ENCODE results near the gene SPAG8. TPM values are rescaled to one million over a fixed set of nuclear protein-coding genes. Genes with fewer than 3 reads are reported as not detected.

The SPAG8 gene
- total and polyA plus RNA-seq, 2 donors (not counting 1 experiment from before 2014, with no cell fraction given): 2.0 to 5.4 TPM

- peaks cover 12% of the 10 kb centered on the region for H3K4me1 Mint-ChIP-seq
- Histone ChIP-seq H3K9me3 (ENCODE audit: control extremely low read depth in 1 of 3, control insufficient read depth in 2 of 3, insufficient read depth in 1 of 3, low read length in 2 of 3) (peaks cover 0 to 2% (median 0%) of the 10 kb centered on the region in 3 donors), H3K36me3 (replicated peaks in 1 of 2; ENCODE audit: control extremely low read depth in 1 of 2, control insufficient read depth in 1 of 2, extremely low read depth in 1 of 2, insufficient read depth in 2 of 2, low read length in 1 of 2) (peaks cover 2 to 17% of the 10 kb centered on the region in 2 experiments), H3K27me3 (replicated peaks in 1 of 4; ENCODE audit: control extremely low read depth in 1 of 4, control insufficient read depth in 3 of 4, insufficient read depth in 4 of 4, low read length in 3 of 4) (no peaks in the 10 kb centered on the region), H3K27ac (ENCODE audit: low read length in 2 of 2) (no peak overlapping the region), H3K4me1 (ENCODE audit: control insufficient read depth in 2 of 2, insufficient read depth in 2 of 2, low read length in 2 of 2) (no peaks in the 10 kb centered on the region), H3K4me3 (ENCODE audit: control extremely low read depth in 1 of 5, extremely low read depth in 1 of 5, insufficient read depth in 1 of 5, low read depth in 2 of 5, low read length in 4 of 5) (no peak overlapping the region), H3K4me2 (replicated peaks; ENCODE audit: low read depth, low read length, poor library complexity, severe bottlenecking) (no peak overlapping the region), H4K20me1 (ENCODE audit: control insufficient read depth, insufficient read depth, low read length, poor library complexity, severe bottlenecking) (peaks cover 62% of the 10 kb centered on the region), H3K79me2 (ENCODE audit: control insufficient read depth, insufficient read depth, low read length) (peaks cover 85% of the 10 kb centered on the region), H3K9ac (ENCODE audit: low read length) (no peak overlapping the region), H2AFZ (ENCODE audit: insufficient read depth, low read depth, low read length, poor library complexity, severe bottlenecking) (no peak overlapping the region)
- ChIA-PET POLR2A (interaction anchor here (0.7 kb wide), 2 partner anchors 9 to 23 kb away, joined by 7 to 11 read pairs; no protein-coding TSS in a partner anchor), CTCF (interaction anchor here (1.0 kb wide), 1 partner anchor 8 kb away, joined by 3 read pairs; no protein-coding TSS in a partner anchor)
- WGBS (ENCODE audit: insufficient coverage): no CpG with 5 or more reads among the region's 1 CpG
- intact Hi-C loops (cut with micrococcal nuclease): no loop called here
- no peaks in the 10 kb centered on the region for H3K9me3 Mint-ChIP-seq (ENCODE audit: insufficient read depth)
- no peak for ATAC-seq (ENCODE audit: low read depth)
- H3K27ac Mint-ChIP-seq: no peak overlapping the region
- H3K27me3 Mint-ChIP-seq: no peaks in the 10 kb centered on the region
- H3K4me3 Mint-ChIP-seq: no peak overlapping the region
- no peak for DNase-seq
- no peak for TF ChIP-seq CTCF (IDR thresholded peaks at IDR 0.05)
- no peak for TF ChIP-seq EZH2 (IDR thresholded peaks at IDR 0.05; ENCODE audit: borderline replicate concordance, insufficient read depth, low read depth, low read length, poor library complexity, severe bottlenecking)
These were observed 44.6 kb downstream of the SPAG8 start for GRCh38 chr9:35767458-35767857.

- no peak overlapping the region for H3K27ac ChIP-seq (ENCODE audit: low read length in 2 of 2)
- DNase-seq (no peak), ATAC-seq (ENCODE audit: low read depth) (no peak)
- no peak for TF ChIP-seq CTCF (IDR thresholded peaks at IDR 0.05)
- no peak for TF ChIP-seq EZH2 (IDR thresholded peaks at IDR 0.05; ENCODE audit: borderline replicate concordance, insufficient read depth, low read depth, low read length, poor library complexity, severe bottlenecking)
- POLR2A ChIA-PET: interaction anchor here (0.7 kb wide), 2 partner anchors 8 to 23 kb away, joined by 7 to 11 read pairs; no protein-coding TSS in a partner anchor
- CTCF ChIA-PET: interaction anchor here (1.0 kb wide), 1 partner anchor 9 kb away, joined by 3 read pairs; no protein-coding TSS in a partner anchor
- H3K79me2 ChIP-seq (ENCODE audit: control insufficient read depth, insufficient read depth, low read length): peaks cover 85% of the 10 kb centered on the region
- peaks cover 2 to 12% of the 10 kb centered on the region in 2 experiments for H3K36me3 ChIP-seq (replicated peaks in 1 of 2; ENCODE audit: control extremely low read depth in 1 of 2, control insufficient read depth in 1 of 2, extremely low read depth in 1 of 2, insufficient read depth in 2 of 2, low read length in 1 of 2)
- Mint-ChIP-seq H3K27me3 (no peaks in the 10 kb centered on the region), H3K4me1 (peaks cover 15% of the 10 kb centered on the region), H3K9me3 (ENCODE audit: insufficient read depth) (no peaks in the 10 kb centered on the region), H3K4me3 (no peak overlapping the region), H3K27ac (no peak overlapping the region)
- H3K9ac ChIP-seq (ENCODE audit: low read length): no peak overlapping the region
- intact Hi-C loops (cut with micrococcal nuclease): no loop called here
- H3K4me3 ChIP-seq (ENCODE audit: control extremely low read depth in 1 of 5, extremely low read depth in 1 of 5, insufficient read depth in 1 of 5, low read depth in 2 of 5, low read length in 4 of 5): no peak overlapping the region
- H3K4me2 ChIP-seq (replicated peaks; ENCODE audit: low read depth, low read length, poor library complexity, severe bottlenecking): no peak overlapping the region
- H3K9me3 ChIP-seq (ENCODE audit: control extremely low read depth in 1 of 3, control insufficient read depth in 2 of 3, insufficient read depth in 1 of 3, low read length in 2 of 3): peaks cover 0 to 2% (median 0%) of the 10 kb centered on the region in 3 donors
- WGBS (ENCODE audit: insufficient coverage): no CpG with 5 or more reads among the region's 2 CpGs
- no peaks in the 10 kb centered on the region for H3K27me3 ChIP-seq (replicated peaks in 1 of 4; ENCODE audit: control extremely low read depth in 1 of 4, control insufficient read depth in 3 of 4, insufficient read depth in 4 of 4, low read length in 3 of 4)
- H4K20me1 ChIP-seq (ENCODE audit: control insufficient read depth, insufficient read depth, low read length, poor library complexity, severe bottlenecking): peaks cover 61% of the 10 kb centered on the region
- no peaks in the 10 kb centered on the region for H3K4me1 ChIP-seq (ENCODE audit: control insufficient read depth in 2 of 2, insufficient read depth in 2 of 2, low read length in 2 of 2)
- H2AFZ ChIP-seq (ENCODE audit: insufficient read depth, low read depth, low read length, poor library complexity, severe bottlenecking): no peak overlapping the region
These were observed 45.1 kb downstream of the SPAG8 start for GRCh38 chr9:35766997-35767396.

Data from B cell (primary cell).